Measurements from ENCODE around the gene PRM1. TPM values are rescaled to one million over a fixed set of nuclear protein-coding genes. Genes with fewer than 3 reads are reported as not detected.

PRM1 gene
- total RNA-seq, 2 experiments from 2014 or later, result not detected

DNA sequence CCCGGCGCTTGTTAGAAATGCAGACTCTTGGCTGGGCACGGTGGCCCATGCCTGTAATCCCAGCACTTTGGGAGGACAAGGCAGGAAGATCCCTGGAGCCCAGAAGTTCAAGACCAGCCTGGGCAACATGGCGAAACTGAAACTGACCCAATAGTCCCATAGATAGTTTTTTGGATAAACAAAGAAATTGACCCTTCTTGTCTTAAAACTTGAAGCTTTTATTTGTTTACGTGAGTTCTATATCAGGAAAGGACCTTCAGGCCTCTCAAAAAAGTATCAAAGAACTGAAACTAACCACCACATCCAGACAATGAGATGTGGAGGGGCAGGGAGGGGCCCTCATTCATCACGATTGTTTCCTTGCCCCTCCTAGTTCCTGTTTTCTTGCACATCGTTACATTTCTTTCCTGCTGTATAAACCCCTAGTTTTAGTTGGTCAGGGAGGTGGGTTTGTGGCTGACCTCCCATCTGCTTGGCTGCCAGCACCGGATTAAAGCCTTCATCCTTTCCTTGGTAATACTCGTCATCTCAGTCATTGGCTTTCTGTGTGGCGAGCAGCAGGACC, 29.9 kb upstream of the PRM1 start:
- peak; percentile 42 for DNase-seq
- Mint-ChIP-seq H3K27ac (no peak overlapping the region), H3K9me3 (no peaks in the 10 kb centered on the region), H3K4me1 (ENCODE audit: low read depth) (peaks cover 34% of the 10 kb centered on the region), H3K27me3 (ENCODE audit: low read depth) (no peaks in the 10 kb centered on the region), H3K36me3 (ENCODE audit: low read depth) (no peaks in the 10 kb centered on the region), H3K4me3 (no peak overlapping the region)
- intact Hi-C loops (cut with micrococcal nuclease), result loop anchor here (1.0 to 5.0 kb wide), 5 partner anchors 14 to 54 kb away; partner anchors contain the start of genes RMI2 and SOCS1
- CTCF ChIA-PET, result interaction anchor here (0.9 to 1.2 kb wide), 3 partner anchors 13 to 54 kb away, joined by 4 to 5 read pairs (median 4); no protein-coding TSS in a partner anchor

DNA sequence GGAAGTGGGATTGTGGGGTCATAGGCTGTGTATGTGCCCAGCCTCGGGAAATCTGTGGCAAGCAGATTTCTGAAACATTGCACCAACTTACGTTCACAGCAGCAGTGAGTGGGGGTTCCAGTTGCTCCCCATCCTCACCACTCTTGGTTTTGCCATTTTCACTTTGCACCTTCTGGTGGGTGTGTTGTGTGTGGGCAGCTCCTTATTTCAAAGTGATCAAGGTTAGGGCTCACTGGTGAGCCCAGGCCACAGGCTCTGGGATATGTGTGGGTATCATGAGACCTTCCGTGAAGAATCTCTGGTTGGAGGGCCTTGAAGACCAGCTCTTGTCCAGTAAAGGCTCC, 29.5 kb upstream of the PRM1 start:
- H3K4me1 Mint-ChIP-seq (ENCODE audit: low read depth), result peaks cover 34% of the 10 kb centered on the region

DNA sequence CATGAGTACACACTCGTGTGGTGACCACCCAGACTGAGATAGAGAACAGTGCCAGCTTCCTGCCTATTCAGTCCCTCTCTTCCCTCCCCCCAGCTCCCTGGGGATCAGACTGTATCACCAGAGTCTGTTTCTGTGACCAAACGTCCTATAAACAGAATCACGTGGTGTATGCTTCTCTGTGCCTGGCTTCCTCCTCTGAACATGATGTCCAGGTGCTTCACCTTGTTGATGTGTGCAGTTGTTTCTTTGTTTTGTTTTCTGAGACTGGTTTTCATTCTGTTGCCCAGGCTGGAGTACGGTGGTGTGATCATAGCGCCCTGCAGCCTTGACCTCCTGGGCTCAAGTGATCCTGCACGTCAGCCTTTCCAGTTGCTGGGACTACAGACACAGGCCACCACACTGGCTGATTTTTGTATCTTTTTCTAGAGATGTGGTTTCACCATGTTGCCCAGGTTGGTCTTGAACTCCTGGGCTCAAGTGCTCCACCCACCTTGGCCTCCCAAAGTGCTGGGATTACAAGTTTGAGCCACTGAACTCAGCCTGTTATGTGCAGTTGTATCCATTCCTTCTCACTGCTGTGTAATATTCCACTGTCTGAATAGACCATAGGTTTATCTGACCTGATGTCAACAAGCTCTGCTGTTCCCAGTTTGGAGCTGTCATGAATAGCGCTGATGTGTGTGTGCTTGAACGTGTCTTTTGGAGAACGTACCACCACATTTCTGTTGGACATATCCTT, 28.9 kb upstream of the PRM1 start:
- H3K9me3 Mint-ChIP-seq, result no peaks in the 10 kb centered on the region
- peaks cover 34% of the 10 kb centered on the region for H3K4me1 Mint-ChIP-seq (ENCODE audit: low read depth)
- no peak for DNase-seq
- H3K4me3 Mint-ChIP-seq, result no peak overlapping the region
- CTCF ChIA-PET, result interaction anchor here (0.9 kb wide), 1 partner anchor 12 kb away, joined by 4 read pairs; no protein-coding TSS in a partner anchor
- H3K36me3 Mint-ChIP-seq (ENCODE audit: low read depth), result no peaks in the 10 kb centered on the region
- no peak overlapping the region for H3K27ac Mint-ChIP-seq
- intact Hi-C loops (cut with micrococcal nuclease), result loop anchor here (2.0 to 5.0 kb wide), 3 partner anchors 19 to 53 kb away; partner anchors contain the start of genes RMI2 and SOCS1
- H3K27me3 Mint-ChIP-seq (ENCODE audit: low read depth), result no peaks in the 10 kb centered on the region

More for the DNA sequence above, 29.5 kb upstream of the PRM1 start:
- Mint-ChIP-seq H3K9me3 (no peaks in the 10 kb centered on the region), H3K36me3 (ENCODE audit: low read depth) (no peaks in the 10 kb centered on the region), H3K27me3 (ENCODE audit: low read depth) (no peaks in the 10 kb centered on the region), H3K4me3 (no peak overlapping the region), H3K27ac (no peak overlapping the region)
- DNase-seq, result no peak
- intact Hi-C loops (cut with micrococcal nuclease), result loop anchor here (2.0 to 5.0 kb wide), 3 partner anchors 18 to 53 kb away; partner anchors contain the start of genes RMI2 and SOCS1
- CTCF ChIA-PET, result interaction anchor here (0.9 kb wide), 1 partner anchor 12 kb away, joined by 4 read pairs; no protein-coding TSS in a partner anchor

DNA sequence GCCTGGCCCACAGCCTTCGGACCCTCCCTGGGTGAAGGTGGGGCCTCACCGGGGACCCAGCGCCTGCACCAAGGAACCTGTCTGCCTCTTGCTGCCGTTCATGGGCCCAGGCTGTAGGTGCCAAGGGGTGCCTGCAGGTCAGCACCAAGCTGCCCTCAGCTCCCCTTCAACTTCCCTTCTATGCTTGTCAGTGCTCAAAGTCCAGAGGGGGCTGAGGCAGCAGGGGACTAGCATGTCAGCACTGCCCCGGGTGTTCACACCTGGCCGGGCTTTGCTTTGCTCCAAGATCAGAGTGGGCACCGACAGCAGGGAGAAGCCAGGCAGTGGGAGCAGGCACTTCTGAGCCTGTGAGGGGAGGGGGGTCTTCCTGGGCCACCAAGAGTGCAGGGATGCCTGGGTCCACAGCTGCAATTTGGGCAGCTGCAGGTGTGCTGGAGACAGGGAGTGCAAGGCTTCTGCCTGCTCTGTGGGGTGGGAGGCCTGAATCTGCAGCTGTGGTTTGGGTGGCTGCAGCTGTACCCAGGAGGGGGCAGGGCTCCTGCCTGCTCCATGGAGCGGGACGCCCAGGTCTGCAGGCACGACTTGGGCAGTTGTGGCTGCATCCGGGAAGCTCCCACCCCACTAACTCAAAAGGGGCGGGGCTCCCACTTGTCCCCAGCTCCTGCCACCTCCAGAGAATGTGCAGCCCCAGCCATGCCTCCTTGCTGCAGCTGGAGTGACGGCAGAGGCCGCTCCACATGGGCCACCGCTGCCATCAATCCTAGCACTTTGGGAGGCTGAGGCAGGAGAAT, 27.6 kb upstream of the PRM1 start:
- intact Hi-C loops (cut with micrococcal nuclease), result no loop called here
- no peaks in the 10 kb centered on the region for H3K27me3 Mint-ChIP-seq (ENCODE audit: low read depth)
- peaks cover 34% of the 10 kb centered on the region for H3K4me1 Mint-ChIP-seq (ENCODE audit: low read depth)
- no peaks in the 10 kb centered on the region for H3K9me3 Mint-ChIP-seq
- H3K27ac Mint-ChIP-seq, result no peak overlapping the region
- H3K4me3 Mint-ChIP-seq, result no peak overlapping the region
- CTCF ChIA-PET, result interaction anchor here (0.6 kb wide), 1 partner anchor 337 kb away, joined by 3 read pairs; no protein-coding TSS in a partner anchor
- DNase-seq, result no peak
- H3K36me3 Mint-ChIP-seq (ENCODE audit: low read depth), result no peaks in the 10 kb centered on the region

DNA sequence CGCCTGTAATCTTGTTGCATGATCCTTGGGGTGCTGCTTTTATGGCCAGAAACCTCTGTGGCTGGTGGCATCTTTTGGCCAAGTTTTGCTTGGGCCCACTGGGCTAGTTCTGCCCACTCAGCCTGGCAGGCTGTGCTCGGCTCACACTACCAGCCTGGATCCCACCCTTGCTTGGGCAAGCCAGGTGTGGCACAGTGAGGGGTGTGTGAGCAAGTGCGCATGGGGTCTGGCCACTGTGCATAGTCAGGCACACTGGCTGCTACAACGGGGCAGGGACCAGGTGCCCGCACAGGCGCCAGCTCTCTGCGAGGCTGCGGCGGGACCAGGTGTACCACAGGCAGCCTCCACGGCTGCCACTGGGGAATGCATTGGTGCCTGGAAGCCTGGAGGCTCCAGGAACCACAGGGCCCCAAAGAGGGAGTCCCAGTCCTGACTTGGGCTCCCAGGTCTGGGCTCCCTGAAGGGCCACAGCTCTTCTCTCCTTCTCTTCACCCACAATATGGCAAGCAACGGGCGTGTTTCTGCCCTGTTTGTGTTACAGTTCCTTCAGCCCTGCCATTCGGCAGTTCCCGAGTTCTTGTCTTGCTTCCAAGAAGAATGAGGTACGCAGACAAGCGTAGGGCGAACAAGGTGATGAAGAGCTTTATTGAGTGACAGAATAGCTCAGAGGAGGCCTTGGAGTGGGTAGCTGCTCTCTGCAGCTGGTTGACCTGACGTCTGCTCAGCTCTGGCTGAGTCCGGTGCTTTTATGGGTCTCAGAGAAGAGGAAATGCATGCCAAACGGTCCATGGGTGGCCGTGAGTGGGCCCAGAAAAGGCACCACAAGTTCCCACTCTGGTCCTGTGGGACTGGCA, 26.7 kb upstream of the PRM1 start:
- Mint-ChIP-seq H3K36me3 (ENCODE audit: low read depth) (no peaks in the 10 kb centered on the region), H3K27ac (no peak overlapping the region), H3K4me3 (no peak overlapping the region), H3K9me3 (no peaks in the 10 kb centered on the region), H3K4me1 (ENCODE audit: low read depth) (peaks cover 29% of the 10 kb centered on the region), H3K27me3 (ENCODE audit: low read depth) (no peaks in the 10 kb centered on the region)
- no peak for DNase-seq
- intact Hi-C loops (cut with micrococcal nuclease), result no loop called here
- CTCF ChIA-PET, result interaction anchor here (0.6 kb wide), 3 partner anchors 9 to 337 kb away, joined by 3 read pairs; no protein-coding TSS in a partner anchor

DNA sequence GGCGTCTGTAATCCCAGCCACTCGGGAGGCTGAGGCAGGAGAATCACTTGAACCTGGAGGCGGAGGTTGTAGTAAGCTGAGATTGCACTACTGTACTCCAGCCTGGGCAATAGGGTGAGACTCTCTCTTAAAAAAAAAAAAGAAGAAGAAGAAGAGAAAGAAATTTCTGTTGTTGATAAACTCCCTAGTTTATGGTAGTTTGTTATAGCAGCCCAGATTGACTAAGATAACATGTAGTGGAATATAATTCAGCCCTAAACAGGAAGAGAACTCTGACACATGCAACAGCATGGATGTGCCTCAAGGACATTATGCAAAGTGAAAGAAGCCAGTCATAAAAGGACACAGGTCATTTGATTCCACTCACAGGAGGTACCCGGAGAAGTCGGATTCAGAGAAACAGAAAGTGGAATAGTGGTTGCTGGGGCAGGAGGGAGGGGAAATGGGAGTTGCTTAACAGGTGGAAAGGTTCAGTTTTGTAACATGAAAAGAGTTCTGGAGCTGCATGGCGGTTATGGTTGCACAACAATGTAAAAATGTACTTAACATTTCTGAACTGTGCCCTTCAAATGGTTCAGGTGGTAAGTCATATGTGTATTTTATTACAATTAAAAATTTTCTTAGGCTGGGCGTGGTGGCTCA, 26.0 kb upstream of the PRM1 start:
- no peak overlapping the region for H3K4me3 Mint-ChIP-seq
- H3K9me3 Mint-ChIP-seq, result no peaks in the 10 kb centered on the region
- CTCF ChIA-PET, result interaction anchor here (0.6 kb wide), 2 partner anchors 8 to 285 kb away, joined by 3 read pairs; no protein-coding TSS in a partner anchor
- H3K36me3 Mint-ChIP-seq (ENCODE audit: low read depth), result no peaks in the 10 kb centered on the region
- no peak overlapping the region for H3K27ac Mint-ChIP-seq
- no peaks in the 10 kb centered on the region for H3K27me3 Mint-ChIP-seq (ENCODE audit: low read depth)
- peaks cover 22% of the 10 kb centered on the region for H3K4me1 Mint-ChIP-seq (ENCODE audit: low read depth)
- intact Hi-C loops (cut with micrococcal nuclease), result no loop called here
- no peak for DNase-seq

DNA sequence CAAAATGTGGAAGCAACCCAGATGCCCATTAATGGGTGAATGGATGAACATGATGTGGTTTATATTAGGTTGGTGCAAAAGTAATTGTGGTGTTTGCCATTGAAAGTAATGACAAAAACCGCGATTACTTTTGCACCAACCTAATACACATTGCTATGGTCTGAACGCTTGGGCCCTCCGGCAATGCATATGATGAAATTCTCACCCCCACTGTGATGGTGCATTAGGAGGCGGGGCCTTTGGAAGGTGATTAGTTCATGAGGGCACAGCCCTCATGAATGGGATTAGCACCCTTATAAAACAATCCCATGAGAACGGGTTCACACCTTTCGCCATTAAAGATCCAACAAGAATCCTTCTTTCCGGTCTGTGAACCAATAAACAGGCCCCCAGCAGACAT, 25.3 kb upstream of the PRM1 start:
- intact Hi-C loops (cut with micrococcal nuclease), result no loop called here
- no peaks in the 10 kb centered on the region for H3K9me3 Mint-ChIP-seq
- H3K4me3 Mint-ChIP-seq, result no peak overlapping the region
- peaks cover 16% of the 10 kb centered on the region for H3K4me1 Mint-ChIP-seq (ENCODE audit: low read depth)
- no peak overlapping the region for H3K27ac Mint-ChIP-seq
- CTCF ChIA-PET, result no interaction called here
- no peaks in the 10 kb centered on the region for H3K27me3 Mint-ChIP-seq (ENCODE audit: low read depth)
- DNase-seq, result no peak
- no peaks in the 10 kb centered on the region for H3K36me3 Mint-ChIP-seq (ENCODE audit: low read depth)

DNA sequence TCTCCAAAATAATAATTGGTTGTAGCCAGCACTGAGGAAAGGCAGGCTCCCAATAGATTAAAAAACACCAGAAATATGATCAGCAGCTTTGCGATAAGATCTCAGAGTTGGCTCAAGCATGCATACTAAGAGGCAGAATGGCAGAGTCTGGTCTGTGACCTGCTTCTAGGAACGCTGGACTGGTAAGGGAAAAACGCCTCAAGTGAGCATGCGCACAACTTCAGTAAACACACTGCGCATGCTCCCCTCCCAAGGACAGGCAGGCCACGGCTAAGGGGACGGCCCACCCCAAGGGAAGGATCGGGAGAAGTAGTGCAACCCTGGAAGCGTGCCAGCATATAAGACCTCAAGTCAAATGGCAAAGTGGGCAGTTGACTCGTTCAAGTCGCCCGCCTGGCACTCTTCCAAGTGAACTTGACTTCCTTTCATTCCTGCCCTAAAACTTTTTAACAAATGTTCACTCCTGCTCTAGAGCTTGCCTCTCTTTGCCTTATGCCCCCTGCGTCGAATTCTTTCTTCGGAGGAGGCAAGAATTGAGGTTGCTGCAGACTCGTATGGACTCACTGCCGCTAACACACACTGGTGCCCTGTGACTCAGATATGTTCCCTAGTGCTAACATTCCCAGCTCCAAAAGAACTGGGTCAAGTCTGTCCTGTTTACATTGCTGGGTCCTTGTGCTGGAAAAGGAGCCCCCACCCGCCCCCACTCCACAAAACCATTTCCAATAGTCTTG, 22.4 kb upstream of the PRM1 start:
- Mint-ChIP-seq H3K27ac (no peak overlapping the region), H3K4me1 (ENCODE audit: low read depth) (peaks cover 7% of the 10 kb centered on the region)

DNA sequence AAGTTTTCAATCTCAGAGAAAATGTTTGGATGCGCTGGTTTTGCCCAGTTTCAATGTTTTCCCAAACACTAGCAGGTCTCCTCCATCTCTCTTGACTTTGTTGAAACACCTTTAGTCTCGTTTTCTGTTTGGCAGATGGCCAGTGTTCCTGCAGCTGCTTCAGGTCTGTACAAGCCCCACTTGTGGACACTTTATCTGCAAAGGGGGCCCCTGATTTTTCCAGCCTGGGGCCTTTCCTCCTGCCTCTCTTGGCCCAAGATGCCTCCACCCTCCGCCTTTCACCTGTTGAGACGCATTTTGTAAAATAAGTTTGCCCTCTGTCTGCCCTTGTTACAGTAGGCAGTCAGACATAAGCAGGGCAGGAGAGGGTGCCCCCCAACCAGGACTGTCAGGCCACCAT, 21.8 kb upstream of the PRM1 start:
- peaks cover 11% of the 10 kb centered on the region for H3K4me1 Mint-ChIP-seq (ENCODE audit: low read depth)
- CTCF ChIA-PET, result no interaction called here
- no peaks in the 10 kb centered on the region for H3K27me3 Mint-ChIP-seq (ENCODE audit: low read depth)
- no peak overlapping the region for H3K4me3 Mint-ChIP-seq
- DNase-seq, result no peak
- H3K36me3 Mint-ChIP-seq (ENCODE audit: low read depth), result no peaks in the 10 kb centered on the region
- no peaks in the 10 kb centered on the region for H3K9me3 Mint-ChIP-seq
- H3K27ac Mint-ChIP-seq, result no peak overlapping the region
- intact Hi-C loops (cut with micrococcal nuclease), result no loop called here

More for the DNA sequence above, 22.4 kb upstream of the PRM1 start:
- CTCF ChIA-PET, result no interaction called here
- H3K36me3 Mint-ChIP-seq (ENCODE audit: low read depth), result no peaks in the 10 kb centered on the region
- DNase-seq, result no peak
- H3K27me3 Mint-ChIP-seq (ENCODE audit: low read depth), result no peaks in the 10 kb centered on the region
- intact Hi-C loops (cut with micrococcal nuclease), result no loop called here
- no peaks in the 10 kb centered on the region for H3K9me3 Mint-ChIP-seq
- no peak overlapping the region for H3K4me3 Mint-ChIP-seq

DNA sequence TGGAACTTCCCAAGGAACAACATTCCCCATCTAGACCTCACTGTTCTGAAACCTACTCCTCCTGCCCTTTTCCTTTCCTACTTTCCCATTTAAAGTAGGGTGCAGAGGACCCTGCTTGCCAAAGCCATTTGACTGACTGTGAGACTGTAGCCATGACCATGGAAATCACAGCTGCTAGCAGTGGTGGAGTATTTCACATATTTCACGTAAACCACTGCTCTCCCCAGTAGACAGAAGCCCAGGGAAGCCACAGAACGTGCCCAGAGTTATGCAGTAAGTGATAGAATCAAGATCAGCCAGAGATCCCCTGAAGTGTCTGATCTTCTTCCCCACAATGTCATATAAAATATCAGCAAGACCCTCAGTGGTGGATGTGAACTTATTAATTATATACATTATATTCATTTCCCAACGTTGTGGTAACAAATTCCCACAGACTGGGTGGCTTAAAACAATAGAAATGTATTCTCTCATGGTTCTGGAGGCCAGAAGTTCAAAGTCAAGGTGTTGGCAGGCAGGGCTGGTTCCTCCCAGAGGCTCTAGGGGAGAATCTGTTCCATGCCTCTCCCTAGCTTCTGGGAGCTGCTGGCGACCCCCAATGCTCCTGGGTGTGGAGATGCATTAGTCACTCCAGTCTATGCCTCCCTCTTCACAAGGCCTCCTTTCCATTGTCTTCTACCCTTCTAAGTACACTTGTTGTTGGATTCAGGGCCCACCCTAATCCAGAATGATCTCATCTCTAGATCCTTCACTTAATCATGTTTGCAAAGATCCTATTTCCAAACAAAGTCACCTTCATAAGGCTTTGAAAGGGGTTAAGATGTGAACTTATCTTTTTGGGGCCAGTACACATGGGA, 20.7 kb upstream of the PRM1 start:
- peaks cover 22% of the 10 kb centered on the region for H3K4me1 Mint-ChIP-seq (ENCODE audit: low read depth)
- DNase-seq, result no peak
- intact Hi-C loops (cut with micrococcal nuclease), result no loop called here
- no peak overlapping the region for H3K4me3 Mint-ChIP-seq
- H3K27ac Mint-ChIP-seq, result no peak overlapping the region
- no peaks in the 10 kb centered on the region for H3K36me3 Mint-ChIP-seq (ENCODE audit: low read depth)
- CTCF ChIA-PET, result interaction anchor here (1.1 kb wide), 1 partner anchor 46 kb away, joined by 3 read pairs; the partner anchor contains the start of gene SOCS1
- H3K9me3 Mint-ChIP-seq, result no peaks in the 10 kb centered on the region
- H3K27me3 Mint-ChIP-seq (ENCODE audit: low read depth), result no peaks in the 10 kb centered on the region
